GM19438 (cell line): ENCODE measurements around the gene TROAP.
"Not testable (repeated sequence)": the region's sequence is repeated elsewhere in the genome, so short reads cannot be mapped to it uniquely, and the experiment has no call there.

Experiments
- ATAC-seq: cut with Tn5 transposase; IDR thresholded peaks from one replicate; pipeline ENCODE4 v1.9.1; 2021; ENCODE audit warnings: low read depth; ENCODE audit not compliant: unreplicated experiment

The TROAP gene

DNA sequence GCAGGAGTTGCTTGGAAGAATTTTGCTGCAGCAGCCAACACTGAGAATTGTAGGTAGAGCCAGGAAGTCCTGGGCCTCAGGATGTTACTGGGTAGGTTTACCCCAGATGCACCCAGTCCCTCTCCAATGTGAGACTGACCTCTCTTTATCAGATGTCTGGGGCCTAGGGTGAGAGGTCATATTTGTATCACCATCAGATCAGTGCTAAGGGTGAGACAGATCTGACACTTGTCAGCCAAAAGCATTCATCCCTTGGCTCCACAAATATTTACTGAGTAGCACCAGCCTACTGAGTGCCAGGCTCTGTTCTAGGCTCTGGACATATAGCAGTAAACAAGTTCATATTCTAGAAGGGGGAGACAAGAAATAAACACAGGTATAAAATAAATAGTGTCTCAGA lies 4.3 kb downstream of the TROAP start:
- no peak for ATAC-seq

DNA sequence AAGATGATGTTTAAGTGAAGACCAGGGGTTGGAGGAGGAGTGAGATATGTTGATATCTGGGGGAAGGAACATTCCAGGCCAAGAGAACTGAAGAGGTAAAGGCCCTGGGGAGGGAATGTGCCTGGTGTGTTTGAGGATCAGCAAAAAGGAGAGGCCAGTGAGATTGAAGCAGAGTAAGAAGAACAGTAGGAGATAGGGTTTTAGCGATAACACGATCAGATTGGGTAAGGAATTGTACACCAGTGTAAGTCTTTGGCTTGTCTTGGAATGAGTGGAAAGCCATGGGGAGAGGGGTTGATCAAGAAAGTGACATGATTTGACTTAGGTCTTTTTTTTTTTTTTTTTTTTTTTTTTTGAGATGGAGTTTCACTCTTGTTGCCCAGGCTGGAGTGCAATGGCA lies 4.8 kb downstream of the TROAP start:
- no peak for ATAC-seq

DNA sequence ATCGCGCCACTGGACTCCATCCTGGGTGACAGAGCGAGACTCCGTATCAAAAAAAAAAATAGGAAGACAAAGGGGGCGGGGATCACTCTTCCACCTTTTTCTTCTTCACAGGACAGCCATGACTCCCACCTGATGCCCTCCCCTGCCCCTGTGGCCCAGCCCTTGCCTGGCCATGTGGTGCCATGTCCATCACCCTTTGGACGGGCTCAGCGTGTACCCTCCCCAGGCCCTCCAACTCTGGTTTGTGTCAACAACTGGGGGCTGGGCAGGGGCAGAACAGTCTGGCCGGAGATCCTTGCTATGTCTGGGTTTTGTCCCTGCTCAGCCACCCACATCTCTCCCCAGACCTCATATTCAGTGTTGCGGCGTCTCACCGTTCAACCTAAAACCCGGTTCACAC lies 5.8 kb downstream of the TROAP start:
- ATAC-seq, result no peak

DNA sequence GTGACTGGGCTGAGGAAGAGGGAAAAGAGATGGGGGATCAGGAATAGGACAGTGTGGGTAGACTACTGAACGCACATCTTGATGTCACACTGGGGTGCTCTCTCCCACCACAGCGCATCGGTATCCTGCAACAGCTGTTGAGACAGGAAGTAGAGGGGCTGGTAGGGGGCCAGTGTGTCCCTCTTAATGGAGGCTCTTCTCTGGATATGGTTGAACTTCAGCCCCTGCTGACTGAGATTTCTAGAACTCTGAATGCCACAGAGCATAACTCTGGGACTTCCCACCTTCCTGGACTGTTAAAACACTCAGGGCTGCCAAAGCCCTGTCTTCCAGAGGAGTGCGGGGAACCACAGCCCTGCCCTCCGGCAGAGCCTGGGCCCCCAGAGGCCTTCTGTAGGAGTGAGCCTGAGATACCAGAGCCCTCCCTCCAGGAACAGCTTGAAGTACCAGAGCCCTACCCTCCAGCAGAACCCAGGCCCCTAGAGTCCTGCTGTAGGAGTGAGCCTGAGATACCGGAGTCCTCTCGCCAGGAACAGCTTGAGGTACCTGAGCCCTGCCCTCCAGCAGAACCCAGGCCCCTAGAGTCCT lies 7.1 kb downstream of the TROAP start:
- ATAC-seq, result no peak

DNA sequence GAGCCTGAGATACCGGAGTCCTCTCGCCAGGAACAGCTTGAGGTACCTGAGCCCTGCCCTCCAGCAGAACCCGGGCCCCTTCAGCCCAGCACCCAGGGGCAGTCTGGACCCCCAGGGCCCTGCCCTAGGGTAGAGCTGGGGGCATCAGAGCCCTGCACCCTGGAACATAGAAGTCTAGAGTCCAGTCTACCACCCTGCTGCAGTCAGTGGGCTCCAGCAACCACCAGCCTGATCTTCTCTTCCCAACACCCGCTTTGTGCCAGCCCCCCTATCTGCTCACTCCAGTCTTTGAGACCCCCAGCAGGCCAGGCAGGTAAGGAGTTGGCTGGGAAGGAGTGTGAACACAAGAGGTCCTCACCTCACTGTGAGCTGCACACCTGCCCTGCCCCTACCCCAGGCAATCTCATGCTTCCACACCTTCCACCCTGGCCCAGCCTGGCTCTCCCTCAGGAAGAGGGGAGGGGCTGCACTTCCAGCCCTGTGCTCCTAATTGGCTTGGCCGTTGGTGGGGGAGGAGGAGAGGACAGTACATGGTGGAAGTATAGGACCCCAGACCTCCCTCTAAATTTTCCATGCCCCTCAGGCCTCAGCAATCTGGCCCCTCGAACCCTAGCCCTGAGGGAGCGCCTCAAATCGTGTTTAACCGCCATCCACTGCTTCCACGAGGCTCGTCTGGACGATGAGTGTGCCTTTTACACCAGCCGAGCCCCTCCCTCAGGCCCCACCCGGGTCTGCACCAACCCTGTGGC lies 7.8 kb downstream of the TROAP start:
- ATAC-seq, result no peak

DNA sequence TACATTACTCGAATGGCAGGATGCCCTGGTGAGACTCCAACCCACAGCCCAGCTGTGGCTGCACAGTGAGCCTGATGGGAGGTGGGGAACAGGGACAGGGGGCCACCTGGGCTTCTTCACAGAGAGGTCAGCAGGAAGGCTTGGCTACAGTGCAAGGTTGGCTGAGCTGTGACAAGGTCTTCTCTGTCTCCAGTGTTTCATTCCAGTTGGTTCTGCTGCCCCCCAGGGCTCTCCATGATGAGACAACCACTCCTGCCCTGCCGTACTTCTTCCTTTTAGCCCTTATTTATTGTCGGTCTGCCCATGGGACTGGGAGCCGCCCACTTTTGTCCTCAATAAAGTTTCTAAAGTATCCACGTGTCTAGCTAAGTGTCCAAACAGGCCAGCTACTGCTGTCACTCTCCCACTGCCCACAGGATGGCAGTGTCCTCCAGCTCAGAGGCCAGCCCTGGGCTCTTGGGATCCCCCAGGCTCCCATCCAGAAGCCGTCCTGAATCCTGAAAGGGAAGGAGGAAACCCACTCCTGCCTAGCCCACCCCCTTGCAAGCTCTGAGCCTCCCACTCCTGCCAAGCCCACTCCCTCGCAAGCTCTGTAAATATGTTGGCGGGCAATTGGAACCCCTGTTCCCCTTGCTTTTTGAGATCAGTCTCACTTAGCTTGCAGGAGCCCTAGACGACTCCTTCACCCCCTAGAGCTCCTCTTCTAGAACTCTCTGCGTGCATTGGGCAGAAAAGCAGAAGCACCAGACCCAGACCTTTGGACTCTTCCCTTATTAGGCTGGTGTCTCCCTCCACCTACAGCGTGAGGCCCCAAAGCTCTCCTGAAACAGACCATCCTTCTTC lies 8.5 kb downstream of the TROAP start:
- no peak for ATAC-seq

DNA sequence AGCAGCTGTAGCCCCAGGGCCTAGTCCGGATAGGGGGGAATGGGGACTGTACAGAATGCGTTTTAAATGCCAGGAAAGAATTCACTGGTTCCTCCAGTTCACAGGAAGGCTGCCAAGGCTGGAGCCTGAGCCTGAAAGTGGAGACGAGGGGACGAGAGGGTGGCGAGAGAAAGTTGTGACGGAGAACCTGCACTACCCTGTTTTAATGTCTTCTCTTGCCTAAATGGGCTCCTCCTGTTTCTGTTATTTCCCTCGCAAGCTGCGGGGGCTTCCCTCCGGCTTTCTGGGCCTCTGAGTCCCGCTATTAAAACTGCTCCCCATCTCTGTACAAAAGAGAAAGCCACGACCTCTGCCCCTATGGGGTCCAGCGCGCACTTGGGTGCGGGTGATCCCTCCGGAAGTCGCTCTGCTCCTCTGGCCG lies 9.4 kb downstream of the TROAP start:
- no peak for ATAC-seq

DNA sequence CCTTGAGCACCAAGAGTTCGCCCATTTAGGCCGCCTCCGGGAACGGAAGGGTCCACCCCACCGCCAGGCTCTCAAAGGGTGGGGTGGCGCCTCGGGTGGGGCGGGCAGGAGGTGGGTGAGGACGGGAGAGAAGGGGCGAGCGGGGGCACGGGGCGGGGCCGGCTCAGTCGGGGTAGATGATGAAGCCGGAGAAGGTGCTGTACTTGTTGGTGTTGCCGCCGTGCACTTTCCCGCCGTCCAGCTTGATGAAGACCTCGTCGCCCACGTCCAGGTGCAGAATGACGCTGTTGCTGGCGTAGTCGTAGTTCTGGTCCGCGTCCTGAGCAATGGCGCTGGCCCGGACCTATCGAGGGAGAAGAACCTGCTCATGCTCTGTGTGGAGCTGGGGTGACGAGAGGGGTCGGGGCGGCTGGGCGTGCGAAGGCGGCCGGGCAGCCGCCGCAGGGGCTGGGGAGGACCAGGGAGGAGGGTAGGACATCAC lies 9.9 kb downstream of the TROAP start:
- ATAC-seq, result no peak

DNA sequence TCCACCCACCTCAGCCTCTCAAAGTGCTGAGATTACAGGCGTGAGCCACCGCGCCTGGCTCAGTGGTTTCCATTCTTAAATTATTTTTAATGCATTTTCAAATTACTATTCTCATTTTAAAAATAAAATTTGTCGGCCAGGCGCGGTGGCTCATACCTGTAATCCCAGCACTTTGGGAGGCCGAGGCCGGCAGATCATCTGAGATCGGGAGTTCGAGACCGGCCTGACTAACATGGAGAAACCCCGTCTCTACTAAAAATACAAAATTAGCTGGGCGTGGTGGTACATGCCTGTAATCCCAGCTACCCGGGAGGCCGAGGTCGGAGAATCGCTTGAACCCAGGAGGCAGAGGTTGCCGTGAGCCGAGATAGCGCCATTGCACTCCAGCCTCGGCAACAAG lies 10.7 kb downstream of the TROAP start:
- not testable (repeated sequence) for ATAC-seq

DNA sequence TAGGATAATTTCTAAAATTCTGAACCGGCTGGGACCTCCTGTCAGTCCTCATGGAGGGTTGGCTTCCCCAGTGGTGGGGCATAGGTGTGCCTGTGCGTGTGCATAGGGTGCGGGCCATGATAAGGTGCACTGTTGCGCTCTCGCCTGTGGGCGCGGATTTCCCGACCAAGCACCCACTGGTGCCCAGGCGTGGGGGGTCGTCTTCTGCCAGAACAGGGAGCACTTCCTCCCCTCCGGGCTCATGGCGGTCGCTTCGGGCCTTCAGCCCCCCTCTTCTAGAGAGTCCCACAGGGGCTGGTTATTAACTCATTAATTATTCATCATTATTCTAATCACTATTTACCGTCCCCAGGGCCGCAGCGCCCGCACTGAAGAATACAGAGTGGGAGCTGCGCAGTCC lies 11.2 kb downstream of the TROAP start:
- ATAC-seq, result no peak

DNA sequence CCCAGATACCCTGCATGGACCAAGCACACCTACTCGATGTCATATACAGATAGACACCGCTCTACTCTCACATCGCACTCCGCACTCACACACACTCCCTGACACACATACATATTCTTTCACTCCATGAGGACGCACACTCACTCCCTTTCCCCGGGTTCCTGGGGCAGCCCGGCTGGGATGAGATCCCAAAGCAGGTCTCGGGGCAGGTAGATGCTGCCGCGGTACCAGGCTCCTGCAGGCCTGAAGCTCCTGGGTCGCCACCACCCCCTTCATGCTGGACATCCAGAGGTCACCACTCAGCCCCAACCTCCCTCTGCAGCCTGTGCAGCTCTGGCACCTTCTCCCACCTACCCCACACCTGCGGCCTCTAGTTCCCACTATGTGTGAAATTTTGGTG lies 11.6 kb downstream of the TROAP start:
- ATAC-seq, result no peak

DNA sequence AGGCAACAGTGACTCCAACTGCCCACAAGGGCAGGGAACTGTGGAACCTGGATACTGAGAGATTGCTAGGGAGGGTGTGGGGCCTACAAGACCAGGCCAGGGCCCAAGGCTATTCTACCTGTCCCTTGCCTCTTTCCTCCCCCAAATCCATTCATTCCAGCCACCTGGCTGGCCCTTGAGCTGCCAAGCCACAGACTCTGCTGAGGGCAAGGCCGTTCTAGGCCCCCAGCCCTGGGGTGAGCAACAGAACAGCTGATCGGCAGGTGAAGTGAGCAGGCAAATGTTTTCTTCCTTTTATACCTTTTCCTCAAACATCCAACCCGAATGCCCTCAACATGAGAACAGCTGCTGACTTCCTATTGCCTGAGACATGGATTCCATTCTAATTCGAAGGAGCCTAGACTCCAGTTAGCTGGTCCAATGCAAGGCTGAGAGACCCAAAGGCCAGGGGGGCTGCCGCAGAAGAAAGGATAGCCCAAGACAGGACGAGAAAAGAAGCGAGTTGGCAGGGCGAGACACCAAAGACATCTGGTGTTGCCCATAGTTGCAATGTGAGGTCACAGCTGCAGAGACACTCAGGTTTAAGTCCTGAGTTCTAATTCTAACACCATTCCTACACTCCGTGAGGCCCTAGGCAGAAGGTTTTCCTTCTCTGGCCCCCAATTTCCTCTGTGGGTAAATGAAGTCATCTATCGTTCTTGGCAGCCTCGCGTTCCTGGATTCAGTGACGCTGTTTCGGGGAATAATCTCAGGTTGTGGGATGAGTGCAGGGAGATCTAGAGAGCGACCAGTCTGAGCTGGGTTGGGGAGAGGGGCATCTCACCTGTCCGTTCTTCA lies 12.3 kb downstream of the TROAP start:
- ATAC-seq, result no peak

DNA sequence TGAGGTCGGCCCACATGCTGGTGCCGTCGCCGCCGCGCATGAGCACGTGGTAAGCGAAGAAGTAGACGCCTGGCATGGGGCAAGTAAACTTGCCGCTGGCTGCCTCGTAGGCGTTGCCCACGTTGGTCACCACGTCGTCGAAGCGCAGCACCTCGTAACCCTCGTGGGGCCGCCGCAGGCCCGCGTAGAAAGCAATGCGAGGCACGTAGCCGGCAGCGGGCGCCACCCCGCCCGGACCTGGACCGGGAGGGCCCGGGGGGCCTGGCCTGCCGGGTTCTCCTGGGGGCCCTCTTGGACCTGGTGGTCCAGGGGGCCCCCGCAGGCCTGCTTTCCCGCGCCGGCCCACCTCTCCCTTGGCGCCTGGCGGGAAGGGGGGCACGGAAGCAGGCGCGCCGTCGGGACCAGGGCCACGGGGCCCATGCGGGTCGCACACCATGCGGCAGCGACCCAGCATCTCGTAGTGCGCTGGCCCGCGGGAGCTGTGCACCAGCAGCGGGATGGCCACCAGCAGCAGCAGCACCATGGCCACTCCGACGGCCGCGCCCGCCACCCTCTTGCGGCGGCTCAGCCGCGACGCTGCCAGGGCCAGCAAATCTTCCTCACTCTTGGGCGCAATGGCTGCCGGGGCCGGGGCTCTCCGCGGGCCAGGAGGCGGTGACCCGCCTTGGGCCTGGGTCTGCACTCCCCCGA lies 13.0 kb downstream of the TROAP start:
- ATAC-seq, result no peak

DNA sequence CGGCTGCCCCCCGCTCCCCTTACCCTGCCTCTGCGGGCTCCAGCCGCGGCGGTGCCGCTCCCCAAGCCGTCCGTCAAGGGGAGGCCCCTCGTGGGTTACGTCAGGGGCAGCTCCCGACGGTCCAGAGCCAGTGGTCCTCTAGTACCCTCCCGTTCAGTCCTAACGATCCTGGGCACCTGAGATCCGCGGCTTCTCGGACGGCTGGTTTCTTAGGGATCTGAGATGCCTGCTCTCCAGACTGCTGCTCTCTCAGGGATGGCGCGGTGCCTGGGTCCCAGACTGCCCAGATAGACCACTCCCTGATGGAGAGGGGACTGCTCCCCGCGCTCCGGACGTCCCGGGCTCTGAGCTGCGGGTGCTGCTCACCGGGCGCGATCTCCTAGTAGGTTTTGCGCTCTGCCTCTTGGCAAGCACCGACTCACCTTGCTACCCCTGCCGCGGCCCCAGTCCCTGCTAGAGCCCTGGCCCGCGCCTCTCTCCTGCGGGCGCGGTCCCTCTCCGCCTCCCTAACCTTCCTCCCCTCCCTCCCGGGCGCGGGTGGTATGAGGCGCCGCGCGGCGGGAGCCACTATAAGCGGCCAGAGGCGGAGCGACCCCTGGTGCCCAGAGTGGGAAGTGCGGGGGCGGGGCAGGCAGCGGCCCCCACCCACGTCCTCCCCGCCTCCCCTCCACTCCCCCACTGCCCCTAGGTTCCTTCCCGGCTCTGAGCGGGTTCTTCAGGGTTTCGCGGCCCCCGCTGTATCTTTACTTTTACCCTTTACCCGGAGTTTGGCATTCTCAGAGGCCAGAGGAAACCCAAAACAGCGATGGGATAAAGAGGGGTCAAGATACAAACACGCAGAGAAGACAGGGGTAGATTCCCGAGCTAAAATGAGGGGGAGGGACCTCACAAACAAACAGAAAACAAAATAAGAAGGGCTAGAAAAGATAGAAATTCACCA lies 13.9 kb downstream of the TROAP start, which contains the start of gene C1QL4:
Gene C1QL4, minus strand, starts transcription at position 544 of the 940 bp plus-strand sequence. CDS start 711 bp downstream, outside the sequence.
- no peak for ATAC-seq

DNA sequence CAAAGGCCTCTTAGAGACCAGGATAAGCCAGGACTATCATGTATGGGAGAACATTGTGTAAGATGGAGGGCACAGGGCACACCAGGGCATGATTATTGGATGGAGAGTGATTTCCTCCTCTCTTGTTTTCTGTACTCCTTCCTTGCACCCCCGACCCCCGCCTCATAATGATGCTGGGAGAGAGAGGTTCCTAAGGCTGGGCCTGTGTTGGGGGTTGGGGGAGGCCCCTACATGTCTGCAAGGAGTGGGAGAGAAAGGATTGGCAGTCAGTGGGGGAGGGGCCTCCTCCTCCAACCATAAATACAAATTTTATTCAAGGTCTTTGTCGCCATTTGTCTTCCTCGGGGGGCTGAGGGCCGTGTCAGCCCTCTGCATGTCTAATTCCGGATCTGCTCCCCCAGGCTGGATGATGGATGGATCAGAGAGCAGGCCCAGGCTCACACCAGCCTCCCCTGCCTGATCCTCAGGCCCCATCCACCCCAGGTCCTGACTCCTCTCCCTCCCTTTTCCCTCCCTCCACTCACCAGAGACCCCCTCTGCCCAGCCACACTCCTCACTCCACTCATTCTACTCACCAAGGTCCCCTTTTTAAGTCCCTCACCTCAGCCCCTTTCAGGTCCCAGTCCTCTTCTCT lies 15.9 kb downstream of the TROAP start:
- ATAC-seq, result no peak

DNA sequence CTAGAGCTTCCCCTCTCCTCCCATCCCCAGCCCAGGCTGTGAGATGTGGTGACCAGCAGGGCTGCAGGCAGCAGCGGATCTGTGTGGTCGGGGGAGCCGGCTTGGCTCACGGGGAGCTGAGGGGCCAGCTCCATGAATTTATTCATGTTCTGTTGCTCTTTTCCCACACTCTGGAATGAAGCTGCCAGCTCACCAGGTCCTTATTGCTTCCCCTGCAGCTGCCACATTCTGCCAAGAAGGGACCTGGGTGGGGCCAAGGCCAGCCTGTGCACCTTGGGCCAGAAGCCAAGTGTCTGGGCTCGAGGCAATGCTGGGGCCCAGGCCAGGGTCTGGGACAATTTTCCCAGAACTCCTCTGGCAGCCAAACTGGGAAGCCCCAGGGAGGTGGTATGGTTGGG lies 16.4 kb downstream of the TROAP start:
- ATAC-seq, result no peak

DNA sequence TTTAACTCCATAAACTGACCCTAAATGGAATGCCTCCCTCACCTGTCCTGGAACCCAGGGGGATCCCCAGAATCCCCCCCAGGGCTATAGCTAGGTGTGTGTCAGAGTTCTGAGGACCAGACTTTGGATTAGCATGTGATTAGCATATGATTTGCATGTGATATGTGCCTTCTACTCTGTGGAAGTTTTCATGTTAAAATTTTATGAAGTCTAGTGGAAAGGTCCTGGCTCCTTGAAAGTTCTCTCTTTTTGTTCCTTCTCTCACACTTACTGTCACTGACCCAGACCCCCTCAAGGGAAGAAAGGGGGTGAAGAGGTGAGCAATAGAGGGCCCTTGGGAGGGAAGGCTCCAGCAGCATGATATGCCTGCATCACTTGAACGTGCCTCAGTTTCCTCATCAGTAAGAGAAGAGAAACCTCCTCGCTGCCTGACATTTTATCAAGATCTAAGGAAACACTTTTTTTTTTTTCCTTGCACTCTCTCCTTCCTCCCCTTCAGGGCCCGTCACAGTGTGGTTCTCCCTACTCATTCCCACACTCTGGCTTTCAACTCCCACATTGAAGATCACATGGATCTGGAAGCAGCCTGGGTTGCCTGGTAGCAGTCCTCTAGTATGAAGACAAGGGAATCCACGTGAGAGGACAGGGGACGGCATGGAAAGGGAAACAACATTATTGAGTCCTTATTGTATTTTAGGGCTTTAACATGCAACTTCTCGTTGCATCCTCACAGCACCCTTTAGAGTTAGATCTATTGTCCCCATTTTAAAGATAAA lies 17.2 kb downstream of the TROAP start:
- ATAC-seq, result no peak
